Right lobe of liver (tissue), 6 donors: ENCODE measurements around the gene ZNF827. TPM values are rescaled to one million over a fixed set of nuclear protein-coding genes. Genes with fewer than 3 reads are reported as not detected.

Source experiments
- ATAC-seq, 4 donors: fragments of 200-7000 bp; cut with Tn5 transposase; one replicate each; pipeline ENCODE4 v1.9.1; 2020; ENCODE audit warnings: mild to moderate bottlenecking in 4 of 4, moderate library complexity in 4 of 4
- DNase-seq, 3 donors: peaks; one replicate each; pipeline ENCODE4 v3.0.0-alpha.2; 2020
- H3K27ac ChIP-seq, 3 donors: fragments of 200-600 bp; one replicate each; pipeline ENCODE4 v1.8.0; 2022
- H3K27me3 ChIP-seq, 2 donors: fragments of 200-600 bp; one replicate each; pipeline ENCODE4 v1.8.0; 2022
- H3K36me3 ChIP-seq, 4 donors: fragments of 200-600 bp; sonication (generic) in 1 of 4; one replicate each; pipeline versions ENCODE4 v1.5.1 to v1.8.0; 2017 to 2022; ENCODE audit warnings: control low read depth in 1 of 4
- H3K4me1 ChIP-seq, 4 donors: fragments of 200-600 bp; sonication (generic) in 1 of 4; one replicate each; pipeline versions ENCODE4 v1.5.1 to v1.8.0; 2017 to 2022; ENCODE audit warnings: control low read depth in 1 of 4
- H3K4me3 ChIP-seq, 3 donors: fragments of 200-600 bp; one replicate each; pipeline ENCODE4 v1.8.0; 2022
- H3K9me3 ChIP-seq, 4 donors: fragments of 200-600 bp; sonication (generic) in 1 of 4; one replicate each; pipeline versions ENCODE4 v1.5.1 to v1.8.0; 2017 to 2022; ENCODE audit warnings: control low read depth in 1 of 4
- CTCF ChIP-seq, 4 donors: fragments of 200-600 bp in 3 of 4; fragments of 450-650 bp in 1 of 4; IDR thresholded peaks; one replicate each; pipeline versions ENCODE4 v1.5.1 to v1.8.0; 2016 to 2022; ENCODE audit warnings: antibody characterized with exemption in 4 of 4, mild to moderate bottlenecking in 2 of 4
- POLR2A ChIP-seq: fragments of 450-650 bp; IDR thresholded peaks from one replicate; pipeline ENCODE4 v1.6.1; 2017; ENCODE audit warnings: antibody characterized with exemption, mild to moderate bottlenecking
- WGBS: methylation state at CpG from one replicate; pipeline ENCODE4 v1.1.6; 2018; ENCODE audit warnings: low coverage, low lambda C conversion rate; ENCODE audit not compliant: insufficient coverage; ENCODE audit errors: missing lambda C conversion rate; 5-methylcytosine and 5-hydroxymethylcytosine counted together
- intact Hi-C, 2 donors: fragments of 100-400 bp; cut with DNase I; formaldehyde crosslinking; loops; one replicate each; pipeline versions ENCODE4 v1.11.2 to v1.14.1; 2022
- total RNA-seq, 6 experiments: library from RNA; depleted of rRNA in 2 of 6; stranded (reverse); fragments of >200 nt in 2 of 6; fragmentation: NEBNext Ultra II Directional in 3 of 6; extraction: Animal tissue kit (Norgen Biotek cat#: 25700) in 3 of 6; gene quantifications; one replicate each; pipeline versions ENCODE4 v1.1.0 to v1.2.4, GENCODE V29; 2016 to 2023
- donor health status: DM: no; HTN: yes; CAD: no.
- donor health status: DM: no; HTN: no; CAD: no.
- donor health status: DM: no; HTN: no; CAD: no.
- donor health status: DM: no; HTN: yes; CAD: no.
- donor health status: DM: no; HTN: yes; CAD: no.

Gene ZNF827
- total RNA-seq, 6 experiments from 2014 or later, result 0.28 to 1.6 (median 0.68) TPM

GRCh38 chr4:145734031-145734430, 204.6 kb downstream of the ZNF827 start:
- peak overlapping the region in 2 of 3 donors; percentile 68 to 90 for H3K27ac ChIP-seq

GRCh38 chr4:145732895-145733880, 205.4 kb downstream of the ZNF827 start:
- no peaks in the 10 kb centered on the region for H3K9me3 ChIP-seq
- TF ChIP-seq POLR2A, result peak; percentile 70
- TF ChIP-seq CTCF (IDR thresholded peaks at IDR 0.05), result peak in 1 of 4 donors; percentile 6
- 12% methylated on average over 43 of the region's 81 CpGs for WGBS
- peak overlapping the region; percentile 24 to 56 (median 45) for H3K4me3 ChIP-seq
- no peaks in the 10 kb centered on the region for H3K27me3 ChIP-seq
- DNase-seq (peak; percentile 92 to 94 (median 93)), ATAC-seq (peak; percentile 82 to 94 (median 86))
- peaks cover 0 to 40% (median 21%) of the 10 kb centered on the region in 4 donors for H3K4me1 ChIP-seq
- peak overlapping the region; percentile 68 to 90 (median 76) for H3K27ac ChIP-seq
- H3K36me3 ChIP-seq, result no peaks in the 10 kb centered on the region
- intact Hi-C loops, result loop anchor here in 1 of 2 donors (5.0 kb wide), 1 partner anchor 69 kb away; no protein-coding TSS in a partner anchor

More at GRCh38 chr4:145734031-145734430, 204.6 kb downstream of the ZNF827 start:
- DNase-seq (no peak), ATAC-seq (no peak)
- TF ChIP-seq POLR2A, result no peak
- no peak for TF ChIP-seq CTCF (IDR thresholded peaks at IDR 0.05)
- Histone ChIP-seq H3K4me3 (no peak overlapping the region), H3K9me3 (no peaks in the 10 kb centered on the region), H3K27me3 (no peaks in the 10 kb centered on the region), H3K36me3 (no peaks in the 10 kb centered on the region), H3K4me1 (peaks cover 0 to 40% (median 21%) of the 10 kb centered on the region in 4 donors)
- WGBS, result 68% methylated on average over 7 of the region's 7 CpGs
- intact Hi-C loops, result loop anchor here in 1 of 2 donors (5.0 kb wide), 1 partner anchor 68 kb away; no protein-coding TSS in a partner anchor

GRCh38 chr4:145732001-145732815, 206.4 kb downstream of the ZNF827 start:
- intact Hi-C loops, result loop anchor here in 1 of 2 donors (5.0 kb wide), 1 partner anchor 70 kb away; no protein-coding TSS in a partner anchor
- 20% methylated on average over 14 of the region's 14 CpGs for WGBS
- no peaks in the 10 kb centered on the region for H3K27me3 ChIP-seq
- no peak for ATAC-seq
- DNase-seq, result no peak
- H3K9me3 ChIP-seq, result no peaks in the 10 kb centered on the region
- H3K4me3 ChIP-seq, result peak overlapping the region; percentile 24 to 56 (median 45)
- H3K27ac ChIP-seq, result peak overlapping the region; percentile 68 to 90 (median 74)
- no peaks in the 10 kb centered on the region for H3K36me3 ChIP-seq
- TF ChIP-seq CTCF (IDR thresholded peaks at IDR 0.05) (no peak), POLR2A (no peak)
- peaks cover 0 to 40% (median 21%) of the 10 kb centered on the region in 4 donors for H3K4me1 ChIP-seq

GRCh38 chr4:145731028-145731427, 207.6 kb downstream of the ZNF827 start:
- H3K27ac ChIP-seq, result no peak overlapping the region
- DNase-seq, result peak in 2 of 3 donors; percentile 30 to 79
- peak; percentile 61 to 78 (median 66) for ATAC-seq
- no peaks in the 10 kb centered on the region for H3K36me3 ChIP-seq
- intact Hi-C loops, result loop anchor here in 1 of 2 donors (5.0 kb wide), 1 partner anchor 71 kb away; no protein-coding TSS in a partner anchor
- no peak for TF ChIP-seq CTCF (IDR thresholded peaks at IDR 0.05)
- no peak for TF ChIP-seq POLR2A
- WGBS, result 0% methylated on average over 1 of the region's 1 CpG
- H3K9me3 ChIP-seq, result no peaks in the 10 kb centered on the region
- H3K4me3 ChIP-seq, result no peak overlapping the region
- H3K4me1 ChIP-seq, result peaks cover 0 to 28% (median 13%) of the 10 kb centered on the region in 4 donors
- no peaks in the 10 kb centered on the region for H3K27me3 ChIP-seq
